ENCODE measurements around the gene ETS1.

The ETS1 gene

DNA sequence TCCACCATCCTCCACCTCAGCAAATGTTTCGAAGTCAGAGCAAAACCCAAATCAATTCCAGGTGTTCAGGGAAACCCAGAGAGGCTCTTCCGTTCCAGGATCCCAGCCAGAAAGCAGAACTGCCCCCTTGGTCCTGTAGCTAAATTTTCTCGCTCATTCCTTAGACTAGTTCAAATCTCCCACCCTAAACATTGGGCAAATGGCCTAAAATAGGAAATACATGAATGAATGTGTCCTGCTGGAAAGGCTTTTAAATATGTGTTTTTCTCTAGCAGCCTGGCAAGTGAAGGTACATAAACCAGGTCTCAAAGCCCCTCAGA, 89.6 kb downstream of the ETS1 start:
- no peak for FAIRE-seq

DNA sequence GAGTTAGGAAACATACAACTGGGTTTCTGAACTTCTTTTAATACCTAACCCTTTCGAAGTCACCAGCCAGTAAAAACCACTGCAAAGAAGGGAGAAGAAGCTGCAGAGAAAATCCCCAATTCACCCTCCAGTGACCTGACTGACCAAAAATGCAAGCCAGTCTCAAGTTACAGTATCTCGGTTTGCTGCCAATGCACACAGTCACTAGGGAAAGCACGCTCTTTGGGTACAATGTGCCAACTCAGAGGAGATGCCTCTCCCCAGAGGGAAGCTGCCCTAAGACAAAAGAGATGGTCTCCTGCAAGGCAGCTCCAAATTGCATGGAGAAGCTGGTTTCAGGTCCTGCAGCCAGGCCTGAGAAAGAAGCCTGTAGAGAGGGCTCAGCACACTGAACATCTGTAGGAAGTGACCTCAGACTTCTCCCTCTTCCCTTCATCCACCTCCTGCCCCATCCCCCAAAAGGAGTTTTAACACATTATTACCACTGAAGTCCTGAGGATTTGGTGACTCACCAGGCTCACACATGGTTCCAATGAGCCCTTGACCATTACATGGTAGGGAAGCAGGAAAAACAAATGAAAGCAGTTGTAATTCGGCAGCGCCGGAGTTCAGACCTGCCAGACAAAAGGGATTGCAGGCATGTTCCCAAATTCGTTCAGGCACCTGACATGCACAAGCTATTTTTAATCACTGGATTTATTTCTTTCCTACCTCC, 90.1 kb downstream of the ETS1 start:
- FAIRE-seq = no peak

DNA sequence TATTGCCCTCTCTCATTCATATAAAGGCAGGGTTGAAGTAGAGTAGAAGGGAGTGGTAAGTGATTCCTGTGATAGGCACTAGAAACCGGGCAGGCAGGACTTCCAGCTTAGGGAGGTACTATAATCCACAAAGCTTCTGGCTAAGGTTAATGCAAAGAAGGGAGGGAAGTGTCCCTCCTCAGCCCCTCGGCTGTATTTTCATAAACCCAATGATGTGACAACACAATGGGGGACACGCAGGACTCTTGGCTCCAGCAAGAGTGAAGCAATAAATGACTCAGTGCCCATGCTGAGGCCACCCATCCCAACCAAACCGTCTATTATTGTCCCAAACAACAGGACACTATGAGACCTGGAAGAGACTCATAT, 90.7 kb downstream of the ETS1 start:
- no peak for FAIRE-seq

DNA sequence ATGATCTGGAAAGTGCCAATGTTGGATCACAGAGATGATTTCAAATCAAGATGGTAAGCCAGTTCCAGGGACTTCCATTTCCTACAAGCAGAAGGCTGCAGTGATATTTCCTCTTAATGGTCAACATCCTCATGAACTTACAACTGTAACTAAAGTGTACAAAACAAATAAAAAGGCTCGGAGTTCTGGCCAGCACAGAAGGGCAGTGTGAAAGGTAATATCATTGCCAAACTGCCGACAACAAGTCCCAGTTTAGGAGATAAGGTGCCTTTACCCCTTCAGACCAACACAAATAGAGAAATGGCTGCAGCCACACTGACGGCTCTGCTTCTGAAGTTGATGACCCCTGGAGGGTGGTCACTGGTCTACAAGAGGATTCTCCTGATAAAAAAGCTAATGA, 91.1 kb downstream of the ETS1 start:
- FAIRE-seq = no peak

DNA sequence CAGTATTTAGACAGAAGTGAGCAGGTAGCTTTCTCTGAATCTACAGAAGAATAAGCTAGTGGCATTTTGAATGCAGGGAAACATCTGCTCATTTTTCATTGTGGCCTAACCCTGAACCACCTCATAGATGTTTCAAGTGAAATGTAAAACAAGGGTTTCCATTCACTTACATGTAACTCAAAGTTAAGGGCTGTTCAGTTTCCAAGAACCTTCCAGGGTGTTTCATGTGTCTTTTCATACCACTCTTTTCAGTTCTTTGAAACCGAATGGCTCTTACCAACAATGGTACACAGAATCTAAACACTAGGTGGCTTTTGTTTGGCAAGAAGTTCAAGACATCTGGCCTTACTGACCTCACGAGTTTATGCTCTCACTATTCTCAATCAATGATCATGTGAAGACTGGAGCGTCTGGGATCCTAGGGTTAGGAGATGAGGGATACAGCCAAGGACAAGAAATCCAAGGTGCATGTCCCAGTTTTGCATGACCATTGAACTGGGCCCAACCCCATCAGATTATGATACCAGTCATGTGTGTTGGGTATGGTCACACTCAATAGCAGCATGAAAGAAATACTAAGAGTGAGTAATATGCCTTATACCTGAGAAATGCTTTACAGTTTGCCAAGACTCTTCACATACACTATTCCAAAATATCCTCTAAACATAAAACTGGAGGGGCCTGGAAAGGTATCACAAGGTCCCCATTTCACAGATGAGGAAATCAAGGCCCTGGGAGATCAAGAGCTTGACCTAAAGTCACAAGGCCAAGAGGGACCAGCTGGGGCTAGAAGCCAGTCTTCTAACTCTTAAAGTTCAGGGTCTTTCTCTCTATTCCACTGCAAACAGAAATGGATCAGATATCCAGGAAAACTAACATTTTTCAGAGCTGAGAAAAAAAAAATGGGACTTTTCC, 92.7 kb downstream of the ETS1 start:
- FAIRE-seq = no peak

DNA sequence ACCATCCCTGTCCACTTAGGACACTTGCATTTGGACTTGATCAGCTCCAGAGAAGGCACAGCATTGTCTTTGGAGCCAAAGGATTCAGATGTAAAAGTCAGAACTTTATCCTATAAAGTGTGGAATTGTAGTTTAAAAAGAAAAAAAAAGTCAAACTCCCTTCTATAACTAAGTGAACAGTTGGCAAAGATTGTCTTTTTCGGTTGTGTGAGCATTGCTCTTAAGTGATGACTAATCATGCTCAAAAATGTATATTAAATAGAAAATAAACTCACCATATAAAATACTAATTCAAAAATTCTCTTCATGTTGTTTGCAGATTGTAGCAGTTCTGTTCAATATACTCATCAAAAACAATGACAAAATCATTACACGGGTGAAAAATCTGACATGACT, 93.8 kb downstream of the ETS1 start:
- FAIRE-seq = no peak

DNA sequence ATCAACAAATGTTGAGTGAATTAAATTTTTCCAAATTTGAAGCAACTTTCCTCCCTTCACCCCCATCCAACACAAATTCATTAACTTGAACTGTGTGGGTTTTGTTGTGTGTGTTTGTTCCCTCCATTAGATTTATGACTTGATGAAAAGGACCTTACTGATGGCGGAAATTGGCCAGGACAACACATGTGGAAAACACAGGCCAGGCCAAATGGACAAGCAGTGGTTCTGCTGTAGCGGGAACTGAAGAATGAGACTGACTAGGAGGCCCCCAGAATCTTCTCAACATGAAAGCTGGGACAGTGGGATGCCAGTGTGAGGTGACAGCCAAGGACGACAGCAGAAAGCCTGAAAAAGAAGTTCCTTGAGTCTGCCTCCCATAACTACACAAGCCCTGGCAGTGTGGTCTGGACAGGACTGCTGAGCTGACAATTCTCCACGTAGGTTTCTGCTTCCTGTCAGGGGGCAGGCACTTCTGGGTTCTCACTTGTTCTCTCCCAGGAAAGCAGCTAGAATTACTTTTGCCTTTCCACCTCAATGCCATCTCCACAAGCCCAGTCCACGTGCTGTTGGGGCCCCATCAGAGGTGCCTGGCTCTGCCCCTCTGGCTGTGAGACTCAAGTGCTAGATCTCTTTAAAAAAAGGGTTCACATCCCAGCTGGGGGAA, 94.3 kb downstream of the ETS1 start:
- no peak for FAIRE-seq

DNA sequence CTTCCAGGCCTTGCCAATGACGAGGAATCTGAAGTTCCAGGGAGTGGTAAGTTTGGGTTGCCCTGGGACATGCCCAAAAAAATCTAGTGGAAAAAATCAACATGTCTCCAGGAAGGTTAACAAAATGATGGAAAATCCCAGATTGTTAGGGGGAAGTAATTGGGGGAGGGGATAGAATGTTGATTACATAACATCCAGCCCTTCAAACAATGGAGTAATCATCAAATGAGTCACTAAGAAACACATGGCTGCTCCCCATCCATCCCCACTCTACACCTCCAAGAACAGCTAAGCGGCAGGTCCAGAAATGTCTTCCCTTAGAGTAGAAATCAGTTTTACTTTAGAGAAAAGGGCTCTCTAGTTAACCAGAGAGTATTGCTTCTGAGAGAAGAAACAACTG, 94.9 kb downstream of the ETS1 start:
- FAIRE-seq = no peak

DNA sequence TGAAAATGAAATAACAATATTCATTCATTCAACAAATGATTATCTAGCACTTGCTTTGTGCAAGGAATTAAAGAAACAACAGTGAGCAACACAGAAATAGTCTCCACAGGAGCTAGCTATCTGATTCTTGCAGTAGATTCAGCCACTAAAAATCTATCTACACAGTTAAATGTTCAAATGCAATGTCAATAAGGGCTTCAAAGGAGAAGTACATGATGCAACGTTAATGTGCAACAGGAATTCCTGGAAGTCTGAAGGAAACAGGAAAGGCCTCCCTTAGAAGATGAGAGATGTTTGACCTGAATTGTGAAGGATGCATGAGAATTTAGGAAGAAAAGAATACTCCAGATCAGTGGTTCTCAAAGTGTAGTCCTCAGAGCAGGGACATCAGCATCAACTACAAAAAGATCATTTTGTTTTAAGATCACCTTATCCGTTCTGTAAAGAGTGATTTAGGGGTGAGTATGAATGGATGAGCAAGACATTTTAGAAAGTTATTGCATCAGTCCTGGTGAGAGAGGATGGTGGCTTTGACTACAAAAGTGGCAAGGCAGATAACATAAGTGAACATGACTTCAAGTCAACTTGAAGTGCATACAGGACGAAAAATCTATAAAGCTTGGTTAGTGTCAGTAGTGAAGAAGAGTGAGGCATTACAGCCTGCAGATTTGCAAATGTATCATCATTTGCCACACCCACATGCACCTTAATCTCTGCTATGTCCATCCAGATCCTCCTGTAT, 96.0 kb downstream of the ETS1 start:
- no peak for FAIRE-seq

DNA sequence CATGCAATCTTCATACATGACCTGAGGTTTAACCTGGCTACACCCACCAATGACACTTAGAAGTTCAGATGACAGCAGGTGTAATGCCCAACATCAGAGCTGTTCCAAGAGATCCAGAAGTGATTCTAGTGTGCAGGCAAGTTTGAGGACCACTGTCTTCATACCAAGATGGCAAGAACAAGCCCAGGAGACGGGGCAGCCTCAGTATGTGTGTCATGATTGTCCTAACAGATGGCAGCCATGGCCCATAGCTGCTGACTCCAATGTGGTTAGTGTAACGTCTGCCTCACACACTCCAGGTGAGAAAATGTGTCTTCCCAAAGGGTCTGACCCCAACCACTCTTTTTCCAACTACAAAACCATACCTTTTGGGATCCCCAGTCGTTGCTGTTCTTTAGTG, 97.3 kb downstream of the ETS1 start:
- no peak for FAIRE-seq

DNA sequence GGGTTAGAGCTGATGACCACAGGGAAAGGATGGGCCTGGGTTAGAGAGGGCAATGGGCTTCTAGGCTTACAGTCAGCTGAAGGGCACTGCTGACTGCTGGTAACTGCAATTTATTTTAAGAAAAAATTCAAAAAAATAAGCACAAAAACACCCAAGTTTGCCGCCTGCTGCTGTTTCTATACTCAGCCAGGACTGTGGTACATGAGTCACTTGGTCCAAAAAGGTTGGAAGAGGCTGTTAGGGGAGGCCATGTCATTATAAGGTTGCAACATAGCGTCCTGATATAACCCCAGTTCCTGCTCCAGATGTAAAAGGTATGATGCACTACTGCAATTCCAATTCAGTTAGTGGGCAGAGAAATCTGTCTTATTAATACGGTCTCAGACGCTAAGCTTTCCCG, 98.9 kb downstream of the ETS1 start:
- FAIRE-seq = no peak

DNA sequence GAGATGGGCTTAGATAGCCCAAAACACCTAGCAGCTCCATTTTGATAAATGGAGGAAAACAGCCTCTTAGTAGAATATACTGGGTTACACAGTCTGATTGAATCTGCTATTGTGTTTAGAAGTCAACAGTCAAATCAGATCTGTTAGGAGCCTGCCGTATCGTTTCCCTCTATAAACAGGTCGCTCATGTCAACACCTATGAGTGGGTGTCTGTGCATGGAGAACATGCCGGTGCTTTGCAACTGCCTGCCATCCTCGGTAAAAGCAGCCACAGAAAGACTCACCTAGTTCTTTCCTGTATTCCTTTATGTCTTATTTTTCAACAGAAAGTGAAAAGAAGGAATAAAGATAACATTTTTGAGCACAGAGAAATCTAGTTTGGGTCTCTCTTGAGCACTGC, 99.4 kb downstream of the ETS1 start:
- FAIRE-seq = no peak

DNA sequence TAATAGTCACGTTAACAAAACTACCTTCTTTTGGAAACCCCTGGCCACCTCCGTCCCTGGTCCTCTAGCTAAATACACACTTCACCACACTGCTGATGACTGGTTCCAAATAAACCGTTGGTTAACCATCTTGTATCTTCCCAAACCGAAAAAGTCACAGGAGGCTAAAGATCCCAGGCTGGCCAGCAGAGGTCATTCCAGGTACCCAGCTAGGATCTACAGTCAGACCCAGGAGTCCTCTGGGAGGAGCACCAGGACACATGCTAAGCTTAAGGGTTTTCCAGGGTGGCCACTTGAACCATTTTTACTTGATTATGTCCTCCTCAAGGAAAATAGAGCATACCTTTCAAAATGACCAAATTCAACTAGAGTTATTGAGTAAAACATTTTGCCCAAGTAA, 103.2 kb downstream of the ETS1 start:
- no peak for FAIRE-seq

DNA sequence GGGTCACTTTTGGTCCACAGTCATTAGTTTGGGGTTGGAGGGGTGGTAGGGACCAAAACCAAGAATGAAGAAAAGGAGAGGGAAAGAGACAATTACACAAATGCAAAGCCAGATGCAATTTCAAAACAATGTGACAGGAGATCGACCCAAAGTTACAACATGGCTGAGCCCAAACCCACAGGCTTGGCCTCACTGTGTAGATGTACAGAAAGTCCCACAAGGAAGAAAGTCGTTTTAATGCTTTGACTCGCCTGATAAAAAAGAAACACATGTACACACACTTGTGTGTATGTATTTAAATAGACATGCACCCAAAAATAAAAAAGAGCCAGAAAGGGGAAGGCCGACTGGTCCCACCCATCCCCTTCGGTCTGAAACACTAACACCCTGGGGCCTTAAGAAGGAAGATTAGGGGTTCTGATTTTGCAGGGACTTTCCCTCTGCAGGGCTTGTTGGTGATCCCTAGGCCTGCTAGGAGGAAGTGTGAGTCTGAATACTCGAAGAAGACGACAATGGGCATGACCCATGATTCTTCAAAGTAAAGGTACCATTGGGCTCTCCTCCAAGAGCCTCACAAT, 104.1 kb downstream of the ETS1 start:
- FAIRE-seq = no peak

DNA sequence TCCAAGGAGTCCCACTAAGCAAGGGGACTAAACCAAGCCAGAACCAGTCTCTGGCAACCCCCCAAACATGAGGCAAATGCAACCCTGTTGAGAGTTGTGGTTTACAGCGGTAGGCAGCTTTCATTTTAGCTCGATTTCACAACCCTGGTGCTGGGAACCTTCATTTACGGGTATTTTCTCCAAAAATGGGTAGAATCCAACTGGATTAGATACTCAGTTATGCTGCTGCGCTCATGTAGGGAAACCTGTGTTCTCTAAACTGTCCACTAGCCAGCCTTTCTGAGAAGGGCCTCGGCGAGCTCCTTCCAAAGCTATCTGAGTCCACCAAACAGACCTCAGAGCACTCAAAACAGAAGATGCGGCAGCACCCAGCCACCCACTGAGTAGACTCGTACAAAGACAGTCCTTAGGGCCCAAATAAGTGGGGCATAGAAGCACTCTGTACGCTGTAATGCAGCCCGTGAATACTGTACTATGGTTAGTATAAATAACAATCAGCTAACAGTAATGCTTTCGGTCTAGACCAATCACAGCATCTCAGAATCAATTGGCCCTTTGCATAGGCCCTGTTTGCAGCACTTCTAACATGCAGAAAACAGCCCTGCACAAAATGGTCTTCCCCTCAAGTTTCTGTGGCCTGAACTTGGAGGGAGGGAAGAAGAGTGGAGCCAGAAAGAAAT, 104.7 kb downstream of the ETS1 start:
- no peak for FAIRE-seq

DNA sequence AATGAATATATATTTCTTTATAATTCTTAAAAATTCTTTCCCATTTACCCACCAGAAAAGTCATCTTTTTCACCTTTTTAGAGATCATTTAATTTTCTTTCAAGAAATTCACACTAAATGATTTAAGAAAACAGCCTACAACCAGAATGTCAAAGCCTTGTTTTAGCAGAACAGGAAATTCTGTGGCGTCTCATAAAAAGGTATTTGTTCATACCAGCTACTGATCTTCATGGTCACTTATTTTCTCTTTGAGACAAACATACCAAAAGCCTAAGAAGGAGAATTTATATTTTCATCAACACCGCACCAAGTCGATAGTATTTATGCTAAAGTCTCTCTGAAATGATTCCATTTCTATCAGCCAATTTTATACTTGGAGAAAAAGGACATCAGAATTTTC, 105.3 kb downstream of the ETS1 start:
- FAIRE-seq = no peak

DNA sequence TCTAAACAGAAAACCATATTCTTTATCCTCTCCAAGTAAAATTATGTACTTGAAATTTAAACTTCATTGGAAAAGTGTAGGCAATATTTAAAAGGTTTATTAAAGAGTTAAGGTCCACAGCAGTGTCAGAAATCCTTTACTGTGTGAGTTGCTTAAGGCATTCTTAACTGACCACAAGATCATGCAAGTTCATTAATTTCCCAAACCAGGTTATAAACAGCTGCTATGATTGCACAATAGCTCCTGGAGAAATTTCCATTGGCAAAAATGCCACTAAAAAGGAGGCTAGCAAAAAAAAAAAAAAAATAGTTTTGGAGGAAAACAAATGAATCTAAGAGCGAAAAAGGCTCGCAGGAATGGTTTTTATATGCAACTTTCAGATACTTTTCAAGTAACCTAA, 106.2 kb downstream of the ETS1 start:
- no peak for FAIRE-seq

DNA sequence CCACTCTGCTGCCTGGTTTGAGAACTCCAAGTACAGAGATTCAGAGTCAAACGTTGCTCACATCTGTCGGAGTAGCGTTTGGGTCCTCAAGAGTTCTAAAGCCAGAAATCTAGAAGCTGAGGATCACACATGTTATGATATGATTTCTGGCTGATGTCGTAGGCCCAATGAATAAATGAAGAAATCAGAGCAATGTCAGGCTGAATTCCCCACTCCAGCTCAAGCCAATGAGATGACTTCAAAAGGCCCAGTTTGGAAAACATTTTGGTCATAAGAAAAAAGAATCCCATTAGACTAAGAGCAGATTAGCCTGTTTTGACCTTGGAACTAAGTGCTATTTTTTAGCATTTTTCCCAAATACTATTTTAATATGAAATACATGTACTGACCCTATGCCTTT, 106.7 kb downstream of the ETS1 start:
- FAIRE-seq = no peak

DNA sequence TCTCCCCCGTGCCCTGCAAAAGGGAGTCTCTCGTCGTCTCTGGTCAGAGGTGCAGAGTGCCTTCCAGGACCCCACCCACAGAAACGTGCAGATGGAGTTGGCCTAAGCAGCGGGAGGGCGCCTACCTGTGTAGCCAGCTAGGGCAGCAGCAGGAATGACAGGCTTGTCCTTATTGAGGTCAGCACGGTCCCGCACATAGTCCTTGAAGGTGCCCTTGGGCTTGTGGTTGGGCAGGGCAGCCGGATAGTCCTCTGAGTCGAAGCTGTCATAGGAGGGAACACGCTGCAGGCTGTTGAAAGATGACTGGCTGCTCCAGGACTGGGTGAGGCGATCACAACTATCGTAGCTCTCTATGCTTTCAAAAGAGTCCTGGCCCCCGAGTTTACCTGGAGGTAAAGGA, 107.3 kb downstream of the ETS1 start:
- FAIRE-seq = no peak

DNA sequence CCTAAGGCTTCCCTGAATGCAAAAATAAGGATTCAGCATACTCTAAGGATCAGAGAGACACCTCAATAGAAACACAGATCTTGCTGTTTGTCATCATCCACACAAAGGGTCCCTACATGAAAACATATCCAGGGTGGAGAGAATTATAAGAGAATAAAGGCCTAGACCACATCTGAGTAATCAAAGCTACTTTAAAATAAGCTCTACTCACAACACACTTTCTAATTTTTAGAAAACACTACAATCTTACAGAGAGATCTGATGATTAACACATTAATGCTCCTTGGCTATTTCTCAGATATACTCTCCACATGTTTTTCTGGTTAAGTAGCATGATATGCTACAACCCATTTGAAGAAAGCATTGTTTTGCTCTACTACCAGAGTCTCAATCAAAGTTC, 108.2 kb downstream of the ETS1 start:
- no peak for FAIRE-seq

DNA sequence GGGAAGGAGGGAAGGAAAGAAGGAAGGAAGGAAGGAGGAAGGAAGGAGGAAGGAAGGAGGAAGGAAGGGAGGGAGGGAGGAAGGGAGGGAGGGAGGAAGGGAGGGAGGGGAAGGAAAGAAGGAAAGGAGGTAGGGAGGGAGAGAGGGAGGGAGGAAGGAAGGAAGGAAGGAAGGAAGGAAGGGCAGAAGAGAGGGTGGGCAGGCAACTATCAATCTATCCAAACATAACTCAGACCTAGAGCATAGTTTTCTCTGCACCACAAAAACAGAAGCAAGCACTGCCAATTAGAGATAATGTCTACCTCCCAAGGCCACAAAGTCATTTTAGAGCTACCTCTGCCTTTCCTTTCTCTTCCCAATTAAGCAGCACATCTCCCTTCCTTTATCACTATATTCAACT, 109.1 kb downstream of the ETS1 start:
- FAIRE-seq = no peak

DNA sequence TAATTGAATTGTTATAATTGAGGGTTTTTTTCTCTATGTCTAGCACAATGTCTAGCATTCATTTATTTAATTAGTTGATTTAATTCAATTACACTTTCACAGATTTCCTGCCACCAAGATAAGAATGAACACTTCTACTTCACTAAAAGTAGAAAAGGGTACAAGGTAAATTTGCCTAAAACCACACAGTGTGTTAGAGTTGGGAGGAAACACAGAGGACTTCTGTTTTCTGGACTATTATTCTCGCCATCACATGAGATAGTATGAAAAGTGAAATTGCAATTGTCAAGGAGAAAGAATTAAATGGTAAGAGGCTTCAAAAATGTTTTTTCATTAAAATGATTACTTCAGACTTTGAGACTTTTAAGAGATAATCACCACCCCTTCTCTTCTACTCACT, 109.5 kb downstream of the ETS1 start:
- no peak for FAIRE-seq

DNA sequence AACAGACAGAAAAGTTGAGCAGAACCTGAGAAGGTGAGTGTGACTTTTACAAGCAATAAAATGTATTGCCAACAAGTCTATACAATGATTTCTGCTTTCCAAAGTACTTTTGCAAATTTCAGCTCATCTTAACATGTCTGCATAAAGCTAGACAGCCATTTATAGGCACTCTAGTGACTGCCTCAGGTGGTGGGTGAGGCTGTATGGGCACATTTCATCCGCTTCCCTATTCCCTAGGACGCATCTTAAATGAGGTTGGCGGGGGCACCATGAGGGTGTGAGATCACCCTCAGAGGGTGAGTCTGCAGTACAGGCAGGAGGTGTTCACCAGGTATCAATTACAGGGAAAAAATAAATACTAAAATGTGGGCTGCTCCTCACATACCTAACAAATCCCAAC, 110.1 kb downstream of the ETS1 start:
- FAIRE-seq = no peak

All from A204.1 (cell line).